Measurements from ENCODE around the gene HIPK3. TPM values are rescaled to one million over a fixed set of nuclear protein-coding genes. Genes with fewer than 3 reads are reported as not detected.
"Not testable (repeated sequence)": the region's sequence is repeated elsewhere in the genome, so short reads cannot be mapped to it uniquely, and the experiment has no call there.

Gene HIPK3
- total and polyA plus RNA-seq, 12 donors: 14.2 to 154 (median 85.3) TPM

DNA sequence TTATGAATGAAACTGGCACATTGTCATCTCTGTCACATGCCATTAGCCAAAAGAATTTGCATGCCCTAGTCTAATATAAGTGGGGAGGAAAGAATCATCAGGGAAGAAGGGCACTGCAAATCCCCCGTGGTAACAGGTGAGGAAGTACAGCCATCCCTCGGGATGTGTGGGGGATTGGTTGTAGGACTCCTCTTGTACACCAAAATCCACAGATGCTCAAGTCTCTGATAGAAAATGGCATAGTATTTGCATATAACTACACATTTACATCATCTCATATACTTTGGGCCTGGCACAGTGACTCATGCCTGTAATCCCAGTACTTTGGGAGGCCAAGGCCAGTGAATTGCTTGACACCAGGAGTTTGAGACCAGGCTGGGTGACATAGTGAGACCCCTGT is 109.7 kb downstream of the HIPK3 start:
- Histone ChIP-seq H3K27ac (no peak overlapping the region), H3K4me3 (no peak overlapping the region), H3K27me3 (no peaks in the 10 kb centered on the region), H3K9me3 (replicated peaks in 1 of 3) (no peaks in the 10 kb centered on the region), H3K4me1 (replicated peaks in 1 of 2) (no peaks in the 10 kb centered on the region), H3K36me3 (replicated peaks in 1 of 2) (no peaks in the 10 kb centered on the region)
- DNase-seq: no peak
- no peak for TF ChIP-seq POLR2A (IDR thresholded peaks at IDR 0.05)
- TF ChIP-seq, protein P1, sequence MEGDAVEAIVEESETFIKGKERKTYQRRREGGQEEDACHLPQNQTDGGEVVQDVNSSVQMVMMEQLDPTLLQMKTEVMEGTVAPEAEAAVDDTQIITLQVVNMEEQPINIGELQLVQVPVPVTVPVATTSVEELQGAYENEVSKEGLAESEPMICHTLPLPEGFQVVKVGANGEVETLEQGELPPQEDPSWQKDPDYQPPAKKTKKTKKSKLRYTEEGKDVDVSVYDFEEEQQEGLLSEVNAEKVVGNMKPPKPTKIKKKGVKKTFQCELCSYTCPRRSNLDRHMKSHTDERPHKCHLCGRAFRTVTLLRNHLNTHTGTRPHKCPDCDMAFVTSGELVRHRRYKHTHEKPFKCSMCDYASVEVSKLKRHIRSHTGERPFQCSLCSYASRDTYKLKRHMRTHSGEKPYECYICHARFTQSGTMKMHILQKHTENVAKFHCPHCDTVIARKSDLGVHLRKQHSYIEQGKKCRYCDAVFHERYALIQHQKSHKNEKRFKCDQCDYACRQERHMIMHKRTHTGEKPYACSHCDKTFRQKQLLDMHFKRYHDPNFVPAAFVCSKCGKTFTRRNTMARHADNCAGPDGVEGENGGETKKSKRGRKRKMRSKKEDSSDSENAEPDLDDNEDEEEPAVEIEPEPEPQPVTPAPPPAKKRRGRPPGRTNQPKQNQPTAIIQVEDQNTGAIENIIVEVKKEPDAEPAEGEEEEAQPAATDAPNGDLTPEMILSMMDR (IDR thresholded peaks at IDR 0.05): no peak
- WGBS, 4 donors: 80 to 95% (median 95%) methylated on average over 2 of the region's 2 CpGs
- intact Hi-C loops (cut with DNase I): loop anchor here in 1 of 2 donors (10.0 kb wide), 2 partner anchors 378 to 468 kb away; no protein-coding TSS in a partner anchor

GRCh38 chr11:33368475-33368874 is 111.3 kb downstream of the HIPK3 start:
- H3K27me3 ChIP-seq; H3K4me3 ChIP-seq; H3K36me3 ChIP-seq (replicated peaks in 1 of 2); DNase-seq; H3K4me1 ChIP-seq (replicated peaks in 1 of 2); H3K9me3 ChIP-seq (replicated peaks in 1 of 3); H3K27ac ChIP-seq: not testable (repeated sequence)
- 85 to 92% (median 88%) methylated on average over 4 of the region's 4 CpGs for WGBS, 4 donors
- intact Hi-C loops (cut with DNase I): loop anchor here in 1 of 2 donors (10.0 kb wide), 2 partner anchors 376 to 466 kb away; no protein-coding TSS in a partner anchor

DNA sequence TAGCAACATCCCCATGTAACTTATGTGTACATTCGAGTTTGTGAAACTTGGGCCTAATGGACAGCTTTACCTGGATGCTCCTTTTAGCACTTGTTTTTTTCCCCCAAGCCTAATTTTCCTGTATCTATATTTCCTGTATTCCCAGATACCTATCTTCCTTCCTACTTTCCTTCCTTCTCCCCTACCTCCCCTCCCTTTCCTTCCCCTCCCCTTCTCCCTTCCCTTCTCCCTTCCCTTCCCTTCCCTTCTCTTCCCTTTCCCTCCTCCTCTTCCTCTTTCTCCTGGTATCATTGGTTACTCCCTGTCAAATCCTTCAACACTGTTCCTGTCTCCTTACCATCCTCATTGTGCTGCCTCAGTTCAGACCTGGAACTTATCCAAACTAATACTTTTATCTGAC is 111.8 kb downstream of the HIPK3 start:
- H3K27ac ChIP-seq: no peak overlapping the region
- no peaks in the 10 kb centered on the region for H3K4me1 ChIP-seq (replicated peaks in 1 of 2)
- no peaks in the 10 kb centered on the region for H3K36me3 ChIP-seq (replicated peaks in 1 of 2)
- 85 to 97% (median 90%) methylated on average over 1 of the region's 1 CpG for WGBS, 4 donors
- intact Hi-C loops (cut with DNase I): loop anchor here in 1 of 2 donors (10.0 kb wide), 2 partner anchors 376 to 466 kb away; no protein-coding TSS in a partner anchor
- H3K27me3 ChIP-seq: peaks cover 5% of the 10 kb centered on the region
- DNase-seq: no peak
- TF ChIP-seq POLR2A (IDR thresholded peaks at IDR 0.05): no peak
- TF ChIP-seq, protein P1 (IDR thresholded peaks at IDR 0.05): no peak
- no peaks in the 10 kb centered on the region for H3K9me3 ChIP-seq (replicated peaks in 1 of 3)
- H3K4me3 ChIP-seq: no peak overlapping the region

DNA sequence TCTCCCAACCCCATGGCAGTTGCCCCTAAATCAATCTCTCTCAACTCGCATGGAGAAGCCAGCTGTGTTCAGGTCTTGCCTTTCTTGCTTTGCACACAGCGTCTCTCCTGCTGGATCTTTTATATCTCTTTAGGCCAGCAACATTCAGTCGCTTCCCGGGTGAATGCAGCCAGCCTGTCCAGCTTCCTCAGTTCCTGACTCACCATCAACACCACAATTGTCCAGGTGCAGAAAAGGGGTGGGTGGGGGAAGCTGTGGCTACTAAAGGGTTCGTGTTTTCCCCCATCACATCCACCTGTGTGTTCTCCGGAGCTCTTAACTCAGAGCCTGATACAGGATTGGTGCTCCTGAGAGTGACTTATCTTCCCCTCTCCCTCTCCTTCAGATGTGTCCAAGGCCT is 116.5 kb downstream of the HIPK3 start:
- WGBS, 4 donors: 72 to 85% (median 75%) methylated on average over 6 of the region's 6 CpGs
- Histone ChIP-seq H3K9me3 (replicated peaks in 1 of 3) (no peaks in the 10 kb centered on the region), H3K4me3 (no peak overlapping the region), H3K27me3 (peaks cover 34% of the 10 kb centered on the region), H3K4me1 (replicated peaks in 1 of 2) (peaks cover 0 to 7% of the 10 kb centered on the region in 2 donors), H3K36me3 (replicated peaks in 1 of 2) (no peaks in the 10 kb centered on the region), H3K27ac (no peak overlapping the region)
- TF ChIP-seq POLR2A (IDR thresholded peaks at IDR 0.05): no peak
- TF ChIP-seq, protein P1 (IDR thresholded peaks at IDR 0.05): no peak
- intact Hi-C loops (cut with DNase I): loop anchor here (5.0 kb wide), 2 partner anchors 164 to 309 kb away; no protein-coding TSS in a partner anchor
- DNase-seq: no peak

- H3K9me3 ChIP-seq (replicated peaks in 1 of 3): no peaks in the 10 kb centered on the region
- WGBS, 4 donors: 68 to 81% (median 80%) methylated on average over 8 to 11 of the region's 11 CpGs
- intact Hi-C loops (cut with DNase I): no loop called here
- H3K4me3 ChIP-seq: no peak overlapping the region
- H3K27ac ChIP-seq: no peak overlapping the region
- no peaks in the 10 kb centered on the region for H3K36me3 ChIP-seq (replicated peaks in 1 of 2)
- peaks cover 34% of the 10 kb centered on the region for H3K27me3 ChIP-seq
- DNase-seq: no peak
- H3K4me1 ChIP-seq (replicated peaks in 1 of 2): peaks cover 0 to 7% of the 10 kb centered on the region in 2 donors
- TF ChIP-seq, protein P1 (IDR thresholded peaks at IDR 0.05): no peak
- no peak for TF ChIP-seq POLR2A (IDR thresholded peaks at IDR 0.05)
These were observed 118.1 kb downstream of the HIPK3 start for GRCh38 chr11:33375236-33375635.

Measured in adrenal gland (tissue), 12 donors.